ENCODE results near the gene ITPR2.

The ITPR2 gene

GRCh38 chr12:26826437-26826836 lies 6.6 kb downstream of the ITPR2 start:
- DNase-seq (ENCODE audit: insufficient read length, low spot score): no peak
- FAIRE-seq: peak; percentile 71
- no peak for TF ChIP-seq PAX5 (IDR thresholded peaks at IDR 0.05; ENCODE audit: insufficient read depth, low read length, severe bottlenecking)
- TF ChIP-seq POLR2A (IDR thresholded peaks at IDR 0.05; ENCODE audit: low read depth, low read length): no peak
- no peak for TF ChIP-seq POU2F2 (IDR thresholded peaks at IDR 0.05; ENCODE audit: low read depth, low read length)
- no peak for TF ChIP-seq POLR2AphosphoS5 (IDR thresholded peaks at IDR 0.05; ENCODE audit: low read depth, low read length)

- TF ChIP-seq POLR2A (IDR thresholded peaks at IDR 0.05; ENCODE audit: low read depth, low read length) (no peak), SPI1 (IDR thresholded peaks at IDR 0.05; ENCODE audit: low read depth, low read length) (no peak), POLR2AphosphoS5 (IDR thresholded peaks at IDR 0.05; ENCODE audit: low read depth, low read length) (no peak), POU2F2 (IDR thresholded peaks at IDR 0.05; ENCODE audit: low read depth, low read length) (no peak), PAX5 (IDR thresholded peaks at IDR 0.05; ENCODE audit: insufficient read depth, low read length, severe bottlenecking) (no peak), TAF1 (IDR thresholded peaks at IDR 0.05; ENCODE audit: low read depth, low read length) (no peak)
- DNase-seq (ENCODE audit: insufficient read length, low spot score) (no peak), FAIRE-seq (peak; percentile 45)
Measured at GRCh38 chr12:26825459-26826016, 7.5 kb downstream of the ITPR2 start.

- DNase-seq (ENCODE audit: insufficient read length, low spot score) (no peak), FAIRE-seq (no peak)
- no peak for TF ChIP-seq TAF1 (IDR thresholded peaks at IDR 0.05; ENCODE audit: low read depth, low read length)
- TF ChIP-seq POLR2AphosphoS5 (IDR thresholded peaks at IDR 0.05; ENCODE audit: low read depth, low read length): no peak
- TF ChIP-seq POLR2A (IDR thresholded peaks at IDR 0.05; ENCODE audit: low read depth, low read length): no peak
- TF ChIP-seq POU2F2 (IDR thresholded peaks at IDR 0.05; ENCODE audit: low read depth, low read length): no peak
- TF ChIP-seq PAX5 (IDR thresholded peaks at IDR 0.05; ENCODE audit: insufficient read depth, low read length, severe bottlenecking): no peak
- TF ChIP-seq SPI1 (IDR thresholded peaks at IDR 0.05; ENCODE audit: low read depth, low read length): no peak
Measured at GRCh38 chr12:26823390-26823789, 9.6 kb downstream of the ITPR2 start.

GRCh38 chr12:26822026-26822425 lies 11.0 kb downstream of the ITPR2 start:
- DNase-seq (ENCODE audit: insufficient read length, low spot score) (no peak), FAIRE-seq (no peak)
- TF ChIP-seq SPI1 (IDR thresholded peaks at IDR 0.05; ENCODE audit: low read depth, low read length) (no peak), POLR2A (IDR thresholded peaks at IDR 0.05; ENCODE audit: low read depth, low read length) (no peak), POLR2AphosphoS5 (IDR thresholded peaks at IDR 0.05; ENCODE audit: low read depth, low read length) (no peak), PAX5 (IDR thresholded peaks at IDR 0.05; ENCODE audit: insufficient read depth, low read length, severe bottlenecking) (no peak)

- FAIRE-seq: no peak
- TF ChIP-seq POLR2AphosphoS5 (IDR thresholded peaks at IDR 0.05; ENCODE audit: low read depth, low read length): no peak
- TF ChIP-seq SPI1 (IDR thresholded peaks at IDR 0.05; ENCODE audit: low read depth, low read length): peak; percentile 77
- DNase-seq (ENCODE audit: insufficient read length, low spot score): no peak
Measured at GRCh38 chr12:26821212-26821701, 11.7 kb downstream of the ITPR2 start.

- no peak for TF ChIP-seq POLR2A (IDR thresholded peaks at IDR 0.05; ENCODE audit: low read depth, low read length)
- TF ChIP-seq POLR2AphosphoS5 (IDR thresholded peaks at IDR 0.05; ENCODE audit: low read depth, low read length): no peak
- no peak for TF ChIP-seq PAX5 (IDR thresholded peaks at IDR 0.05; ENCODE audit: insufficient read depth, low read length, severe bottlenecking)
- no peak for TF ChIP-seq POU2F2 (IDR thresholded peaks at IDR 0.05; ENCODE audit: low read depth, low read length)
- TF ChIP-seq TAF1 (IDR thresholded peaks at IDR 0.05; ENCODE audit: low read depth, low read length): no peak
- no peak for TF ChIP-seq SPI1 (IDR thresholded peaks at IDR 0.05; ENCODE audit: low read depth, low read length)
- FAIRE-seq (no peak), DNase-seq (ENCODE audit: insufficient read length, low spot score) (no peak)
Measured at GRCh38 chr12:26818636-26819035, 14.4 kb downstream of the ITPR2 start.

GRCh38 chr12:26818201-26818600 lies 14.8 kb downstream of the ITPR2 start:
- TF ChIP-seq TAF1 (IDR thresholded peaks at IDR 0.05; ENCODE audit: low read depth, low read length) (no peak), SPI1 (IDR thresholded peaks at IDR 0.05; ENCODE audit: low read depth, low read length) (no peak), POU2F2 (IDR thresholded peaks at IDR 0.05; ENCODE audit: low read depth, low read length) (no peak), PAX5 (IDR thresholded peaks at IDR 0.05; ENCODE audit: insufficient read depth, low read length, severe bottlenecking) (no peak), POLR2AphosphoS5 (IDR thresholded peaks at IDR 0.05; ENCODE audit: low read depth, low read length) (no peak), POLR2A (IDR thresholded peaks at IDR 0.05; ENCODE audit: low read depth, low read length) (no peak)
- FAIRE-seq (no peak), DNase-seq (ENCODE audit: insufficient read length, low spot score) (no peak)

- FAIRE-seq (peak; percentile 82), DNase-seq (ENCODE audit: insufficient read length, low spot score) (peak; percentile 19)
- 0 out of 2 replicates have a peak, but pooled peaks have one; percentile 38 for TF ChIP-seq POLR2AphosphoS5 (IDR thresholded peaks at IDR 0.05; ENCODE audit: low read depth, low read length)
- no peak for TF ChIP-seq POU2F2 (IDR thresholded peaks at IDR 0.05; ENCODE audit: low read depth, low read length)
- no peak for TF ChIP-seq PAX5 (IDR thresholded peaks at IDR 0.05; ENCODE audit: insufficient read depth, low read length, severe bottlenecking)
- TF ChIP-seq POLR2A (IDR thresholded peaks at IDR 0.05; ENCODE audit: low read depth, low read length): 0 out of 2 replicates have a peak, but pooled peaks have one; percentile 21
- TF ChIP-seq TAF1 (IDR thresholded peaks at IDR 0.05; ENCODE audit: low read depth, low read length): no peak
- no peak for TF ChIP-seq SPI1 (IDR thresholded peaks at IDR 0.05; ENCODE audit: low read depth, low read length)
Measured at GRCh38 chr12:26817183-26817591, 15.8 kb downstream of the ITPR2 start.

GRCh38 chr12:26813812-26814211 lies 19.2 kb downstream of the ITPR2 start:
- TF ChIP-seq POU2F2 (IDR thresholded peaks at IDR 0.05; ENCODE audit: low read depth, low read length) (no peak), PAX5 (IDR thresholded peaks at IDR 0.05; ENCODE audit: insufficient read depth, low read length, severe bottlenecking) (no peak), POLR2AphosphoS5 (IDR thresholded peaks at IDR 0.05; ENCODE audit: low read depth, low read length) (no peak), SPI1 (IDR thresholded peaks at IDR 0.05; ENCODE audit: low read depth, low read length) (no peak), TAF1 (IDR thresholded peaks at IDR 0.05; ENCODE audit: low read depth, low read length) (no peak), POLR2A (IDR thresholded peaks at IDR 0.05; ENCODE audit: low read depth, low read length) (no peak)

GRCh38 chr12:26810330-26810729 lies 22.7 kb downstream of the ITPR2 start:
- FAIRE-seq (no peak), DNase-seq (ENCODE audit: insufficient read length, low spot score) (no peak)
- TF ChIP-seq TAF1 (IDR thresholded peaks at IDR 0.05; ENCODE audit: low read depth, low read length): no peak
- no peak for TF ChIP-seq SPI1 (IDR thresholded peaks at IDR 0.05; ENCODE audit: low read depth, low read length)
- no peak for TF ChIP-seq POLR2AphosphoS5 (IDR thresholded peaks at IDR 0.05; ENCODE audit: low read depth, low read length)
- no peak for TF ChIP-seq POU2F2 (IDR thresholded peaks at IDR 0.05; ENCODE audit: low read depth, low read length)
- no peak for TF ChIP-seq PAX5 (IDR thresholded peaks at IDR 0.05; ENCODE audit: insufficient read depth, low read length, severe bottlenecking)
- TF ChIP-seq POLR2A (IDR thresholded peaks at IDR 0.05; ENCODE audit: low read depth, low read length): no peak

More at GRCh38 chr12:26813812-26814211, 19.2 kb downstream of the ITPR2 start:
- DNase-seq (ENCODE audit: insufficient read length, low spot score) (no peak), FAIRE-seq (no peak)

Measured in GM12891 (cell line).